HEK293 (cell line): ENCODE measurements around the gene ZNF862.

Experiments
- CTCF ChIP-seq: fragments of 450-650 bp; formaldehyde crosslinking; IDR thresholded peaks from 2 replicates; pipeline ENCODE4 v1.5.1; 2016; ENCODE audit warnings: missing biosample characterization, missing genetic modification characterization
- ELK4 ChIP-seq: IDR thresholded peaks from 2 replicates; pipeline ENCODE4 v1.6.1; 2011; ENCODE audit warnings: mild to moderate bottlenecking, low read depth, low read length, borderline replicate concordance
- HOXA7 ChIP-seq: sonication (generic); formaldehyde crosslinking; IDR thresholded peaks from 2 replicates; pipeline ENCODE4 v1.8.1; 2022; ENCODE audit warnings: missing genetic modification reagents, borderline replicate concordance
- SP2 ChIP-seq: fragments of 450-650 bp; formaldehyde crosslinking; IDR thresholded peaks from 2 replicates; pipeline ENCODE4 v1.5.1; 2016; ENCODE audit warnings: missing biosample characterization, missing genetic modification characterization
- SP7 ChIP-seq: fragments of 450-650 bp; formaldehyde crosslinking; IDR thresholded peaks from 2 replicates; pipeline ENCODE4 v1.5.1; 2016; ENCODE audit warnings: missing biosample characterization, missing genetic modification characterization
- YY1 ChIP-seq: fragments of 450-650 bp; formaldehyde crosslinking; IDR thresholded peaks from 2 replicates; pipeline ENCODE4 v1.5.1; 2018; ENCODE audit warnings: missing biosample characterization, missing genetic modification characterization
- ZNF121 ChIP-seq: fragments of 450-650 bp; formaldehyde crosslinking; IDR thresholded peaks from 2 replicates; pipeline ENCODE4 v1.5.1; 2016; ENCODE audit warnings: missing biosample characterization, missing genetic modification characterization
- ZNF157 ChIP-seq: fragments of 450-650 bp; formaldehyde crosslinking; IDR thresholded peaks from 2 replicates; pipeline ENCODE4 v1.5.1; 2016; ENCODE audit warnings: missing biosample characterization, missing genetic modification characterization
- ZNF221 ChIP-seq: fragments of 450-650 bp; formaldehyde crosslinking; IDR thresholded peaks from 2 replicates; pipeline ENCODE4 v1.5.1; 2017; ENCODE audit warnings: missing biosample characterization, missing genetic modification characterization, borderline replicate concordance
- ZNF549 ChIP-seq: fragments of 450-650 bp; IDR thresholded peaks from 2 replicates; pipeline ENCODE4 v1.5.1; 2018; ENCODE audit warnings: missing biosample characterization, missing genetic modification characterization, mild to moderate bottlenecking, inconsistent platforms, moderate library complexity
- ZNF555 ChIP-seq: fragments of 450-650 bp; formaldehyde crosslinking; conservative IDR thresholded peaks from 2 replicates; pipeline ENCODE4 v1.5.1; 2017; ENCODE audit warnings: missing biosample characterization, mild to moderate bottlenecking, missing genetic modification characterization, inconsistent platforms
- ZNF670 ChIP-seq: fragments of 450-650 bp; formaldehyde crosslinking; IDR thresholded peaks from 2 replicates; pipeline ENCODE4 v1.5.1; 2016; ENCODE audit warnings: missing biosample characterization, missing genetic modification characterization, low read depth
- ZNF785 ChIP-seq: fragments of 450-650 bp; formaldehyde crosslinking; IDR thresholded peaks from 2 replicates; pipeline ENCODE4 v1.5.1; 2016; ENCODE audit warnings: missing biosample characterization, missing genetic modification characterization
- ZNF830 ChIP-seq: fragments of 450-650 bp; IDR thresholded peaks from 2 replicates; pipeline ENCODE4 v1.5.0; 2018; ENCODE audit warnings: missing biosample characterization, missing genetic modification characterization, low read depth, mild to moderate bottlenecking, moderate library complexity

- TF ChIP-seq CTCF (tag by site-specific recombination): no peak
- no peak for TF ChIP-seq ZNF785
- TF ChIP-seq ZNF221 (tag by site-specific recombination): no peak
- no peak for TF ChIP-seq ZNF157 (tag by site-specific recombination)
- no peak for TF ChIP-seq ZNF670 (tag by site-specific recombination)
- no peak for TF ChIP-seq ZNF121 (tag by site-specific recombination)
- TF ChIP-seq SP2 (tag by site-specific recombination): no peak
- no peak for TF ChIP-seq ZNF549 (tag by site-specific recombination)
- no peak for TF ChIP-seq HOXA7 (CRISPR knock-in tag)
- TF ChIP-seq ZNF555 (tag by site-specific recombination): no peak
- no peak for TF ChIP-seq YY1
- no peak for TF ChIP-seq SP7
- TF ChIP-seq ELK4: no peak
- TF ChIP-seq ZNF830: no peak
Observed at GRCh38 chr7:149789101-149789500, 49.1 kb upstream of the ZNF862 start.
